ENCODE data around the gene CDKAL1. TPM values are rescaled to one million over a fixed set of nuclear protein-coding genes. Genes with fewer than 3 reads are reported as not detected.

The CDKAL1 gene
- total and polyA plus RNA-seq, 2 of the 13 experiments (the other 11 are each of a cell fraction or from before 2014, with no cell fraction given): 9.5 to 27.7 TPM

DNA sequence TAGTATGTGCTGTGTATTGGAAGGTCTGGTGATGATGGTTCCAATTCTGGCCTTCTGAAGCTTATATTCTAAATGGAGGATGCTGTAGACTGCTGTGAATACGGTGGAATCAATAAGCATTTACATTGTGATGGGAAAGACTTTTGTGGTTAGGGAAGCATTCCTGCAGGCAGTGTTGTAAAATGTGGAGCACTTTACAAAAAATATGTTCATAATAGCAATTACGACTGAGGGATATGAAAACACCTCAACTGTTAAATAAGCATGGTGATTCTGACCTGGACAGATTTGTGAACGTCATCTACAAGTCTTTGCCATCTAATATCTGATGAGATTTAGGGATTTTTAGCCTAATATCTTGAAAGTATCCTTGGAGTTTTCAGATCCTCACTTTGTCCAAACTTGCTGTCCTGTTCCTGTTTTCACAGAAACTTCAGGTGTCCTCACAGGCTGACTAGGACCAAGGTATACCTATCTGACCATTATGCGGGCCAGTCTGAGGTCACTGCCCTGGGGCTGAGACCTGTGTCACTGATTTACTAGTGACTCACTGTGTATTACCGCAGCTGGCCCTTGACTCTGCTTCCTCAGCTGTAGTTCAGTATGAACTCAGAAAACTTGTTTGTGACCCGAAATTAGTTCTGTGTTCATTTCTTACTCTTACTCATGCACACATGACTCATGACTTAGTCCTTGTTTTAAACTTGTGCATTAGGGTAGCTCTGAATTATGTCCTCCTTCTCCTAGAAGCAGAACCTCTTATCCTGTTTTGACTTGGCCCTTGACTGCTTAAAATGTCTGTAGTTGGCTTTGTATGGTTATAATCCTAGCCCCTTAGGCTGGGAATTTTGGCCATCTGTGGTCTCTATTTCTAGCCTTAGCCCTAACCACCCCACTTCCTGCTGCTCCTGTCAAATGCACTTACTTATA lies 343.0 kb downstream of the CDKAL1 start (continued):
- TF ChIP-seq, protein P1, sequence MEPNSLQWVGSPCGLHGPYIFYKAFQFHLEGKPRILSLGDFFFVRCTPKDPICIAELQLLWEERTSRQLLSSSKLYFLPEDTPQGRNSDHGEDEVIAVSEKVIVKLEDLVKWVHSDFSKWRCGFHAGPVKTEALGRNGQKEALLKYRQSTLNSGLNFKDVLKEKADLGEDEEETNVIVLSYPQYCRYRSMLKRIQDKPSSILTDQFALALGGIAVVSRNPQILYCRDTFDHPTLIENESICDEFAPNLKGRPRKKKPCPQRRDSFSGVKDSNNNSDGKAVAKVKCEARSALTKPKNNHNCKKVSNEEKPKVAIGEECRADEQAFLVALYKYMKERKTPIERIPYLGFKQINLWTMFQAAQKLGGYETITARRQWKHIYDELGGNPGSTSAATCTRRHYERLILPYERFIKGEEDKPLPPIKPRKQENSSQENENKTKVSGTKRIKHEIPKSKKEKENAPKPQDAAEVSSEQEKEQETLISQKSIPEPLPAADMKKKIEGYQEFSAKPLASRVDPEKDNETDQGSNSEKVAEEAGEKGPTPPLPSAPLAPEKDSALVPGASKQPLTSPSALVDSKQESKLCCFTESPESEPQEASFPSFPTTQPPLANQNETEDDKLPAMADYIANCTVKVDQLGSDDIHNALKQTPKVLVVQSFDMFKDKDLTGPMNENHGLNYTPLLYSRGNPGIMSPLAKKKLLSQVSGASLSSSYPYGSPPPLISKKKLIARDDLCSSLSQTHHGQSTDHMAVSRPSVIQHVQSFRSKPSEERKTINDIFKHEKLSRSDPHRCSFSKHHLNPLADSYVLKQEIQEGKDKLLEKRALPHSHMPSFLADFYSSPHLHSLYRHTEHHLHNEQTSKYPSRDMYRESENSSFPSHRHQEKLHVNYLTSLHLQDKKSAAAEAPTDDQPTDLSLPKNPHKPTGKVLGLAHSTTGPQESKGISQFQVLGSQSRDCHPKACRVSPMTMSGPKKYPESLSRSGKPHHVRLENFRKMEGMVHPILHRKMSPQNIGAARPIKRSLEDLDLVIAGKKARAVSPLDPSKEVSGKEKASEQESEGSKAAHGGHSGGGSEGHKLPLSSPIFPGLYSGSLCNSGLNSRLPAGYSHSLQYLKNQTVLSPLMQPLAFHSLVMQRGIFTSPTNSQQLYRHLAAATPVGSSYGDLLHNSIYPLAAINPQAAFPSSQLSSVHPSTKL (CRISPR knock-in tag; IDR thresholded peaks at IDR 0.05): peak; percentile 97
- TF ChIP-seq KDM6A (CRISPR knock-in tag; IDR thresholded peaks at IDR 0.05; ENCODE audit: low read depth): peak; percentile 43; the same call in 1 of the 2 replicates
- peak; percentile 97 for TF ChIP-seq ZNF12 (CRISPR knock-in tag; IDR thresholded peaks at IDR 0.05)
- TF ChIP-seq, protein P2, sequence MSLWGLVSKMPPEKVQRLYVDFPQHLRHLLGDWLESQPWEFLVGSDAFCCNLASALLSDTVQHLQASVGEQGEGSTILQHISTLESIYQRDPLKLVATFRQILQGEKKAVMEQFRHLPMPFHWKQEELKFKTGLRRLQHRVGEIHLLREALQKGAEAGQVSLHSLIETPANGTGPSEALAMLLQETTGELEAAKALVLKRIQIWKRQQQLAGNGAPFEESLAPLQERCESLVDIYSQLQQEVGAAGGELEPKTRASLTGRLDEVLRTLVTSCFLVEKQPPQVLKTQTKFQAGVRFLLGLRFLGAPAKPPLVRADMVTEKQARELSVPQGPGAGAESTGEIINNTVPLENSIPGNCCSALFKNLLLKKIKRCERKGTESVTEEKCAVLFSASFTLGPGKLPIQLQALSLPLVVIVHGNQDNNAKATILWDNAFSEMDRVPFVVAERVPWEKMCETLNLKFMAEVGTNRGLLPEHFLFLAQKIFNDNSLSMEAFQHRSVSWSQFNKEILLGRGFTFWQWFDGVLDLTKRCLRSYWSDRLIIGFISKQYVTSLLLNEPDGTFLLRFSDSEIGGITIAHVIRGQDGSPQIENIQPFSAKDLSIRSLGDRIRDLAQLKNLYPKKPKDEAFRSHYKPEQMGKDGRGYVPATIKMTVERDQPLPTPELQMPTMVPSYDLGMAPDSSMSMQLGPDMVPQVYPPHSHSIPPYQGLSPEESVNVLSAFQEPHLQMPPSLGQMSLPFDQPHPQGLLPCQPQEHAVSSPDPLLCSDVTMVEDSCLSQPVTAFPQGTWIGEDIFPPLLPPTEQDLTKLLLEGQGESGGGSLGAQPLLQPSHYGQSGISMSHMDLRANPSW (CRISPR knock-in tag; IDR thresholded peaks at IDR 0.05; ENCODE audit: borderline replicate concordance): peak; percentile 85
- TF ChIP-seq ATF7 (IDR thresholded peaks at IDR 0.05): no peak; the same call in 1 of the 2 replicates
- TF ChIP-seq ATF7 (CRISPR knock-in tag; IDR thresholded peaks at IDR 0.05): 0 out of 2 replicates have a peak, but pooled peaks have one; percentile 27
- 0 out of 2 replicates have a peak, but pooled peaks have one; percentile 21 for TF ChIP-seq ZFY (CRISPR knock-in tag; IDR thresholded peaks at IDR 0.05)
- 0 out of 2 replicates have a peak, but pooled peaks have one; percentile 48 for TF ChIP-seq HDAC1 (CRISPR knock-in tag; IDR thresholded peaks at IDR 0.05)
- TF ChIP-seq, protein P3, sequence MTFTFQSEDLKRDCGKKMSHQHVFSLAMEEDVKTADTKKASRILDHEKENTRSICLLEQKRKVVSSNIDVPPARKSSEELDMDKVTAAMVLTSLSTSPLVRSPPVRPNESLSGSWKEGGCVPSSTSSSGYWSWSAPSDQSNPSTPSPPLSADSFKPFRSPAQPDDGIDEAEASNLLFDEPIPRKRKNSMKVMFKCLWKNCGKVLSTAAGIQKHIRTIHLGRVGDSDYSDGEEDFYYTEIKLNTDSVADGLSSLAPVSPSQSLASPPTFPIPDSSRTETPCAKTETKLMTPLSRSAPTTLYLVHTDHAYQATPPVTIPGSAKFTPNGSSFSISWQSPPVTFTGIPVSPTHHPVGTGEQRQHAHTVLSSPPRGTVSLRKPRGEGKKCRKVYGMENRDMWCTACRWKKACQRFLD (CRISPR knock-in tag; IDR thresholded peaks at IDR 0.05; ENCODE audit: borderline replicate concordance): no peak
- TF ChIP-seq RARA (CRISPR knock-in tag; IDR thresholded peaks at IDR 0.05): peak; percentile 96
- TF ChIP-seq MED1 (CRISPR knock-in tag; IDR thresholded peaks at IDR 0.05): peak; percentile 94
- TF ChIP-seq CBX5 (CRISPR knock-in tag; IDR thresholded peaks at IDR 0.05; ENCODE audit: borderline replicate concordance): peak; percentile 65; the same call in 1 of the 2 replicates
- no peak for TF ChIP-seq SMAD9 (CRISPR knock-in tag; IDR thresholded peaks at IDR 0.05)
- TF ChIP-seq SRSF9 (IDR thresholded peaks at IDR 0.05; ENCODE audit: borderline replicate concordance, insufficient read depth, low read depth, low read length, poor library complexity, severe bottlenecking): no peak
- no peak for TF ChIP-seq HNRNPLL (IDR thresholded peaks at IDR 0.05; ENCODE audit: low read depth, low read length, poor library complexity, severe bottlenecking)
- TF ChIP-seq CREB1 (IDR thresholded peaks at IDR 0.05): peak; percentile 88
- peak; percentile 40; the same call in 1 of the 2 replicates for TF ChIP-seq CREB1 (CRISPR knock-in tag; IDR thresholded peaks at IDR 0.05)
- TF ChIP-seq FOXK1 (CRISPR knock-in tag; IDR thresholded peaks at IDR 0.05; ENCODE audit: borderline replicate concordance, low read depth): peak; percentile 32; the same call in 1 of the 2 replicates
- TF ChIP-seq IRF2 (CRISPR knock-in tag; IDR thresholded peaks at IDR 0.05): peak; percentile 87
- TF ChIP-seq GABPA (IDR thresholded peaks at IDR 0.05; ENCODE audit: low read depth, low read length): no peak
- TF ChIP-seq GABPA (CRISPR knock-in tag; IDR thresholded peaks at IDR 0.05; ENCODE audit: low read depth): 0 out of 2 replicates have a peak, but pooled peaks have one; percentile 10
- TF ChIP-seq HOXA7 (CRISPR knock-in tag; IDR thresholded peaks at IDR 0.05): no peak
